Loucy (cell line): ENCODE results near the gene NOL4L.

ENCODE experiments used
- H2AFZ ChIP-seq: fragments of 200-600 bp; sonication (generic); 2 replicates; pipeline ENCODE4 v1.6.0; 2016; ENCODE audit warnings: antibody characterized with exemption, mild to moderate bottlenecking, low read length, moderate library complexity
- H3F3A ChIP-seq: fragments of 200-600 bp; 2 replicates; pipeline ENCODE4 v1.6.0; 2016; ENCODE audit warnings: antibody characterized with exemption, low read depth, mild to moderate bottlenecking
- H3K27me3 ChIP-seq: fragments of 200-600 bp; sonication (generic); 2 replicates; pipeline ENCODE4 v1.6.1; 2014; ENCODE audit warnings: low read length, mild to moderate bottlenecking; ENCODE audit not compliant: insufficient read depth, poor library complexity, severe bottlenecking
- H3K36me3 ChIP-seq: fragments of 200-600 bp; sonication (generic); 2 replicates; pipeline ENCODE4 v1.6.1; 2016; ENCODE audit warnings: low read length; ENCODE audit not compliant: insufficient read depth
- H3K4me1 ChIP-seq: fragments of 200-600 bp; sonication (generic); 2 replicates; pipeline ENCODE4 v1.5.1; 2014; ENCODE audit warnings: low read length, mild to moderate bottlenecking; ENCODE audit not compliant: insufficient read depth, poor library complexity, severe bottlenecking
- H3K4me2 ChIP-seq: fragments of 200-600 bp; sonication (generic); 2 replicates; pipeline ENCODE4 v1.6.0; 2014; ENCODE audit warnings: antibody characterized with exemption, low read length, low read depth, mild to moderate bottlenecking; ENCODE audit not compliant: poor library complexity, severe bottlenecking
- H3K4me3 ChIP-seq: fragments of 200-600 bp; sonication (generic); 2 replicates; pipeline ENCODE4 v1.5.1; 2014; ENCODE audit warnings: low read length, mild to moderate bottlenecking, mixed read lengths; ENCODE audit not compliant: poor library complexity, severe bottlenecking
- H3K79me2 ChIP-seq: fragments of 200-600 bp; sonication (generic); 2 replicates; pipeline ENCODE4 v1.6.1; 2014; ENCODE audit warnings: low read length; ENCODE audit not compliant: insufficient read depth
- H3K9ac ChIP-seq: fragments of 200-600 bp; sonication (generic); 2 replicates; pipeline ENCODE4 v1.6.0; 2014; ENCODE audit warnings: mild to moderate bottlenecking, low read depth, low read length, moderate library complexity; ENCODE audit not compliant: poor library complexity, severe bottlenecking
- H3K9me2 ChIP-seq: fragments of 200-600 bp; sonication (generic); replicated peaks from 2 replicates; pipeline ENCODE4 v1.6.1; 2016; ENCODE audit warnings: low read depth, low read length, mixed read lengths
- H3K9me3 ChIP-seq: fragments of 200-600 bp; sonication (generic); 2 replicates; pipeline ENCODE4 v1.6.1; 2014; ENCODE audit warnings: mild to moderate bottlenecking, antibody characterized with exemption, low read length, low read depth; ENCODE audit not compliant: insufficient read depth
- H4K20me1 ChIP-seq: fragments of 200-600 bp; sonication (generic); 2 replicates; pipeline ENCODE4 v1.6.0; 2014; ENCODE audit warnings: antibody characterized with exemption, low read length, mild to moderate bottlenecking; ENCODE audit not compliant: insufficient read depth, poor library complexity, severe bottlenecking
- CTCF ChIP-seq: fragments of 200-600 bp; sonication (generic); conservative IDR thresholded peaks from 2 replicates; pipeline ENCODE4 v1.5.1; 2014; ENCODE audit warnings: mild to moderate bottlenecking, antibody characterized with exemption, low read length
- EZH2phosphoT487 ChIP-seq: fragments of 200-600 bp; IDR thresholded peaks from 2 replicates; pipeline ENCODE4 v1.6.1; 2018; ENCODE audit warnings: antibody characterized with exemption, mild to moderate bottlenecking, moderate library complexity, borderline replicate concordance

Gene NOL4L

GRCh38 chr20:32435449-32436107, 149.6 kb downstream of the NOL4L start:
- no peak for TF ChIP-seq CTCF
- TF ChIP-seq EZH2phosphoT487 = no peak
- H4K20me1 ChIP-seq = no peaks in the 10 kb centered on the region

DNA sequence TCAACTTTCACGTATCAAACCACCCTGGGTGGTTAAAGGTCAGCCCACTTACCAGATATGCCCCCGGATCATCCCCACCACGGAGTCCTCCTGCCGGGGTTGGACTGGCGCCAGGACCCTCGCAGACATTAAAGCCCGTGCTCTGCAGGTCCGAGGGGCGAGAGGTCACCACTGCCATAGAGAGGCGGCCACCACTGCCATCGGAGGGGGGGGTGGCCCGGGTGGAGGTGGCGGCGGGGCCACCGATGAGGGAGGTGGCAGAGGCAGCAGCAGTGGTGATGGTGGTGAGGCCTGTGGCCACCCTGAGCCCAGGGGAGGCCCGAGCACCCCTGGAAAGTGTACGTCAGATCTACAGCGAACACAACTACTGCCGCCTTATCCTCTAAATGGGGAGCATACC, 150.7 kb downstream of the NOL4L start:
- Histone ChIP-seq H2AFZ (no peak overlapping the region), H3K4me2 (no peak overlapping the region), H3K4me1 (peaks cover 7% of the 10 kb centered on the region), H3K9me2 (no peaks in the 10 kb centered on the region), H3K36me3 (peaks cover 100% of the 10 kb centered on the region), H3K4me3 (no peak overlapping the region), H4K20me1 (no peaks in the 10 kb centered on the region), H3K27me3 (no peaks in the 10 kb centered on the region), H3K79me2 (no peaks in the 10 kb centered on the region), H3K9me3 (no peaks in the 10 kb centered on the region), H3F3A (0 out of 2 replicates have a peak, but pooled peaks cover 11% of the 10 kb centered on the region), H3K9ac (no peak overlapping the region)
- no peak for TF ChIP-seq CTCF
- TF ChIP-seq EZH2phosphoT487 = no peak

More at GRCh38 chr20:32435449-32436107, 149.6 kb downstream of the NOL4L start:
- H3K9me3 ChIP-seq = no peaks in the 10 kb centered on the region
- no peak overlapping the region for H3K4me2 ChIP-seq
- no peak overlapping the region for H3K9ac ChIP-seq
- peaks cover 9% of the 10 kb centered on the region for H3K4me1 ChIP-seq
- H3K9me2 ChIP-seq = no peaks in the 10 kb centered on the region
- H3K36me3 ChIP-seq = peaks cover 93% of the 10 kb centered on the region
- H3K79me2 ChIP-seq = no peaks in the 10 kb centered on the region
- H2AFZ ChIP-seq = no peak overlapping the region
- H3F3A ChIP-seq = 0 out of 2 replicates have a peak, but pooled peaks cover 11% of the 10 kb centered on the region
- no peaks in the 10 kb centered on the region for H3K27me3 ChIP-seq
- H3K4me3 ChIP-seq = no peak overlapping the region

GRCh38 chr20:32433311-32434021, 151.7 kb downstream of the NOL4L start:
- Histone ChIP-seq H3K27me3 (no peaks in the 10 kb centered on the region), H4K20me1 (no peaks in the 10 kb centered on the region), H3K79me2 (no peaks in the 10 kb centered on the region), H2AFZ (no peak overlapping the region), H3K9me3 (no peaks in the 10 kb centered on the region), H3K9me2 (no peaks in the 10 kb centered on the region), H3K36me3 (peaks cover 100% of the 10 kb centered on the region), H3K4me3 (no peak overlapping the region), H3K4me2 (no peak overlapping the region), H3K4me1 (no peaks in the 10 kb centered on the region), H3K9ac (no peak overlapping the region), H3F3A (0 out of 2 replicates have a peak, but pooled peaks cover 1% of the 10 kb centered on the region)
- no peak for TF ChIP-seq CTCF
- no peak for TF ChIP-seq EZH2phosphoT487
